Stimulated activated CD8-positive, alpha-beta memory T cell treated with anti-CD3 and anti-CD28 coated beads, Interleukin-2, amount 100 ng/mL, for 1 hour (primary cell): Measurements from ENCODE around the gene GPR34.

Source experiments
- DNase-seq, 2 donors: peaks; one replicate each; pipeline ENCODE4 v3.0.0-alpha.2; 2020; ENCODE audit warnings: low read depth in 2 of 2

The GPR34 gene

GRCh38 chrX:41734530-41734929 is 45.8 kb downstream of the GPR34 start:
- no peak for DNase-seq

- DNase-seq: no peak
Measured at GRCh38 chrX:41737065-41737464, 48.3 kb downstream of the GPR34 start.

GRCh38 chrX:41739871-41740270 is 51.1 kb downstream of the GPR34 start:
- DNase-seq: no peak
